ENCODE results near the gene UAP1L1. TPM values are rescaled to one million over a fixed set of nuclear protein-coding genes. Genes with fewer than 3 reads are reported as not detected.

Gene UAP1L1
- total RNA-seq, 2 experiments from 2014 or later, result 49.8 to 50.1 TPM

DNA sequence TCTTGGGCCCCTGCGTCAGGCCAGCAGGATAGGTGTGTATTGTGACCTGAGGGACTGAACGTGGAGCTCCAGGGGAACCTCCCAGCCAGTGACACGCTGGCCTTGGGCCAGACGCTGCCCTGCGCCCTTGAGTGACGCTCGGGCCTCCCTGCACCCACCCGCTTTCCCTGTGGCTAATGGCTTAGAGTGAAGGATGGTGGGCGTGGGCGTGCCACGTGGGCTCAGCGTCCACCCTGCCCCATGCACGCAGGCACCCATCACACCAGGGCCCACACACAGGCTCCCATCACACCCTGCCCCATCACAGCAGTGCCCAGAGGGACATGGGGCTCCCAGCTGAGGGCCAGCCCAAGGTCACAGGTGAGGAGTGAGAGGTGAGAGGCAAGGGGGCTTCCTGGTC lies 40.3 kb upstream of the UAP1L1 start:
- intact Hi-C loops (cut with micrococcal nuclease), result loop anchor here (5.0 kb wide), 1 partner anchor 250 kb away; no protein-coding TSS in a partner anchor
- no peaks in the 10 kb centered on the region for H3K36me3 Mint-ChIP-seq (ENCODE audit: low read depth)
- peaks cover 2% of the 10 kb centered on the region for H3K27me3 Mint-ChIP-seq
- H3K27ac Mint-ChIP-seq, result no peak overlapping the region
- H3K4me3 Mint-ChIP-seq, result no peak overlapping the region
- peaks cover 20% of the 10 kb centered on the region for H3K4me1 Mint-ChIP-seq (ENCODE audit: low read depth)
- ATAC-seq (no peak), DNase-seq (no peak)
- H3K9me3 Mint-ChIP-seq, result no peaks in the 10 kb centered on the region
- ChIA-PET CTCF (interaction anchor here (0.7 to 3.7 kb wide), 7 partner anchors 8 to 89 kb away, joined by 3 to 42 read pairs (median 15); partner anchors contain the start of gene NPDC1), POLR2A (no interaction called here)
- TF ChIP-seq, protein P1, sequence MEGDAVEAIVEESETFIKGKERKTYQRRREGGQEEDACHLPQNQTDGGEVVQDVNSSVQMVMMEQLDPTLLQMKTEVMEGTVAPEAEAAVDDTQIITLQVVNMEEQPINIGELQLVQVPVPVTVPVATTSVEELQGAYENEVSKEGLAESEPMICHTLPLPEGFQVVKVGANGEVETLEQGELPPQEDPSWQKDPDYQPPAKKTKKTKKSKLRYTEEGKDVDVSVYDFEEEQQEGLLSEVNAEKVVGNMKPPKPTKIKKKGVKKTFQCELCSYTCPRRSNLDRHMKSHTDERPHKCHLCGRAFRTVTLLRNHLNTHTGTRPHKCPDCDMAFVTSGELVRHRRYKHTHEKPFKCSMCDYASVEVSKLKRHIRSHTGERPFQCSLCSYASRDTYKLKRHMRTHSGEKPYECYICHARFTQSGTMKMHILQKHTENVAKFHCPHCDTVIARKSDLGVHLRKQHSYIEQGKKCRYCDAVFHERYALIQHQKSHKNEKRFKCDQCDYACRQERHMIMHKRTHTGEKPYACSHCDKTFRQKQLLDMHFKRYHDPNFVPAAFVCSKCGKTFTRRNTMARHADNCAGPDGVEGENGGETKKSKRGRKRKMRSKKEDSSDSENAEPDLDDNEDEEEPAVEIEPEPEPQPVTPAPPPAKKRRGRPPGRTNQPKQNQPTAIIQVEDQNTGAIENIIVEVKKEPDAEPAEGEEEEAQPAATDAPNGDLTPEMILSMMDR (IDR thresholded peaks at IDR 0.05), result no peak

GRCh38 chr9:137037483-137037882 lies 39.8 kb upstream of the UAP1L1 start:
- no peak overlapping the region for H3K27ac Mint-ChIP-seq
- CTCF ChIA-PET, result interaction anchor here (1.2 to 3.7 kb wide), 6 partner anchors 8 to 89 kb away, joined by 3 to 42 read pairs (median 10); no protein-coding TSS in a partner anchor
- no peak for ATAC-seq

GRCh38 chr9:137038916-137039315 lies 38.4 kb upstream of the UAP1L1 start:
- peaks cover 9% of the 10 kb centered on the region for H3K4me1 Mint-ChIP-seq (ENCODE audit: low read depth)
- ATAC-seq, result no peak
- H3K27me3 Mint-ChIP-seq, result peaks cover 6% of the 10 kb centered on the region
- TF ChIP-seq, protein P1 (IDR thresholded peaks at IDR 0.05), result no peak
- POLR2A ChIA-PET, result interaction anchor here (0.6 to 1.0 kb wide), 2 partner anchors 94 to 230 kb away, joined by 3 read pairs; partner anchors contain the start of genes C8G and FBXW5
- H3K36me3 Mint-ChIP-seq (ENCODE audit: low read depth), result no peaks in the 10 kb centered on the region
- no peak overlapping the region for H3K27ac Mint-ChIP-seq
- H3K9me3 Mint-ChIP-seq, result no peaks in the 10 kb centered on the region
- CTCF ChIA-PET, result interaction anchor here (0.7 to 3.7 kb wide), 3 partner anchors 9 to 30 kb away, joined by 3 to 18 read pairs (median 4); no protein-coding TSS in a partner anchor
- intact Hi-C loops (cut with micrococcal nuclease), result loop anchor here (5.0 kb wide), 1 partner anchor 252 kb away; no protein-coding TSS in a partner anchor
- H3K4me3 Mint-ChIP-seq, result no peak overlapping the region
- no peak for DNase-seq

More at GRCh38 chr9:137037483-137037882, 39.8 kb upstream of the UAP1L1 start:
- intact Hi-C loops (cut with micrococcal nuclease), result loop anchor here (5.0 kb wide), 1 partner anchor 250 kb away; no protein-coding TSS in a partner anchor
- Mint-ChIP-seq H3K27me3 (peaks cover 2% of the 10 kb centered on the region), H3K4me1 (ENCODE audit: low read depth) (peaks cover 17% of the 10 kb centered on the region), H3K9me3 (no peaks in the 10 kb centered on the region), H3K4me3 (no peak overlapping the region), H3K36me3 (ENCODE audit: low read depth) (no peaks in the 10 kb centered on the region)
- TF ChIP-seq, protein P1 (IDR thresholded peaks at IDR 0.05), result no peak
- POLR2A ChIA-PET, result no interaction called here
- DNase-seq, result no peak

DNA sequence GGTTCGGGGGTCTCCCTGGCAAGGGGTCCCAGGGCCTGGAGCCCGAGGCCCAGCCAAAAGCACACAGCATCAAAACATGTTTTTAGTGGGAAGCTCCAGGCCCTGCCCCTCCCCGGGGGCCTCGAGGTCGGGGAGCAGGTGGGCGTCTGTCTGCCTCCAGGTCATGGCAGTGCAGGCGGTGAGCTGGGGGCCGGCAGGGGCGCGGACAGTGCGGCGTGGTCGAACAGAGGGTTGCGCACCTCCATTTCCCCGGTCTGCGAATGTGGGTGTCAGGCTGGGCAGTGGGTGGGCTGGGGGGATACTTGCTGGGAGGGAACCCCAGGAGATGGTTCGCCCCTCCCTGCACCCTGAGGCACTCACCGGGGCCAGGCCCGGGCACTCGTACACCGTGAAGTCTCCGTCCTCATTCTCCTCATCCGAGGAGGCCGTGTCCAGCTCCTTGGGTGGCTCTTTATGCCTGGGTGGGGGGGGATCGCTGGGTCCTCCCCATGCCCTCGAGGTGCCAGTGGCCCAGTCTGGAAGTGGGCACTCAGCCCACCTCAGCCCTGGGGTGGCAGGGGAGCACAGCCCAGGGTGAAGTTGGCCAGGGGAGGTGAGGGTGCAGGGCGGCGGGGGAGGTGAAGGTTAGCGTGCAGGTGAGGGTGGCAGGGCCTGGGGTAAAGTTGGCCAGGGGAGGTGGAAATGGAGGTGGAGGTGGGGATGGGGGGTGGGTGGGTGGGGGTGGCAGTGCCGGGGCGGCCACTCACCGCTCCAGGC lies 37.5 kb upstream of the UAP1L1 start:
- Mint-ChIP-seq H3K27me3 (peaks cover 8% of the 10 kb centered on the region), H3K4me1 (ENCODE audit: low read depth) (peaks cover 8% of the 10 kb centered on the region), H3K4me3 (no peak overlapping the region), H3K9me3 (no peaks in the 10 kb centered on the region), H3K36me3 (ENCODE audit: low read depth) (no peaks in the 10 kb centered on the region), H3K27ac (no peak overlapping the region)
- DNase-seq (no peak), ATAC-seq (no peak)
- intact Hi-C loops (cut with micrococcal nuclease), result loop anchor here (5.0 kb wide), 1 partner anchor 252 kb away; no protein-coding TSS in a partner anchor
- TF ChIP-seq, protein P1 (IDR thresholded peaks at IDR 0.05), result no peak
- CTCF ChIA-PET, result interaction anchor here (3.7 kb wide), 1 partner anchor 10 kb away, joined by 18 read pairs; no protein-coding TSS in a partner anchor
- POLR2A ChIA-PET, result interaction anchor here (1.0 kb wide), 1 partner anchor 231 kb away, joined by 3 read pairs; no protein-coding TSS in a partner anchor

- no peak for ATAC-seq
- H3K9me3 Mint-ChIP-seq, result no peaks in the 10 kb centered on the region
- POLR2A ChIA-PET, result no interaction called here
- CTCF ChIA-PET, result interaction anchor here (3.7 kb wide), 1 partner anchor 11 kb away, joined by 18 read pairs; no protein-coding TSS in a partner anchor
- H3K4me3 Mint-ChIP-seq, result no peak overlapping the region
- no peaks in the 10 kb centered on the region for H3K36me3 Mint-ChIP-seq (ENCODE audit: low read depth)
- DNase-seq, result no peak
- peaks cover 8% of the 10 kb centered on the region for H3K4me1 Mint-ChIP-seq (ENCODE audit: low read depth)
- peaks cover 12% of the 10 kb centered on the region for H3K27me3 Mint-ChIP-seq
- intact Hi-C loops (cut with micrococcal nuclease), result no loop called here
- H3K27ac Mint-ChIP-seq, result no peak overlapping the region
- TF ChIP-seq, protein P1 (IDR thresholded peaks at IDR 0.05), result no peak
These were observed 36.7 kb upstream of the UAP1L1 start for GRCh38 chr9:137040568-137040967.

All from activated CD8-positive, alpha-beta T cell treated with anti-CD3 and anti-CD28 coated beads for 36 hours (primary cell).